ENCODE measurements around the gene MYBPH. TPM values are rescaled to one million over a fixed set of nuclear protein-coding genes. Genes with fewer than 3 reads are reported as not detected.

Gene MYBPH
- total RNA-seq, 6 experiments from 2014 or later: not detected

DNA sequence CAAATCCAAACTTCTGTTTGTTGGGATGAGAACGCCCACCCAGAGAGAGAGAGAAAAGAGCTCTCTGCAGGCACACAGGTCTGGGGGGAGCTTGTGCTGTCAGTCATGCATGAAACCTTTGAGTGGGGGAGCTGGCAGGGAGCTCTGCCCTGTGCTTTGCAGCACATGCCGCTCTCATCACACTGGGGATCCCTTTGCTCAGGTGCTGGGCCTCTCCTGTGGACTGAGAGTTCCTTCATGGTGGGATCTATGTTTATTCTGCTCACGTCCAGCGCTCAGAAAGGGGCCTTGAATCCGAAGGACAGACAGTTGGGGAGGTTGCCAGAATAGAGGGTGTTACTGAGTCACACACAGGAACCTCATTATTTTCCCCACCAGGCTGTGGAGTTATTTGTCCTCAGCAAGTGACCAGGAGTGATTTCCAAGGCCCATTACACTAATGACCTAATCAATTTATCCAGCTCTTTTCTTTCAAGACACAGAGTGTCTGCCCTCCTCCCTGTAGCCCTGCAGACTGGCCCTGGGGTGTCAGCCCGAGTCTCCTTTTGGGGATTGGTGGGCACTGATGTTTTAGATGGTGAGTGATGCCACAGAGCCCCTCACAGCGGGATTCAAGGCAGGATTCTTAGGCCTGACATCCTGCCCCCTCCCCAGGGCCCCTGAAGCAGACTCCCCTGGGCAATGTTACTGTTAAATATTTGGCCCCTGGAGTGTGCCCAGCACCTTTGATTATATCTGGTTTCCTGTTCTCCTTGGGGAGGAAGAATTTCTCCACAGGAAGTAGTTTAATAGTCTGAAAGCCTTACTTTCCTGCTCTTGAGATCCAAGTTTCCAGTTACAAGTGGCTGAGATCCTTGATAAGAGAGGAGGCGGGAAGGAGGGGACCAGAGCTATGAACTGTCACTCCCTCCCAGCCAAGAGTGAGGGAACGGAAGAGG, 22.3 kb downstream of the MYBPH start:
- DNase-seq: no peak
- peak overlapping the region; percentile 71 for H3K4me3 Mint-ChIP-seq
- TF ChIP-seq, protein P1, sequence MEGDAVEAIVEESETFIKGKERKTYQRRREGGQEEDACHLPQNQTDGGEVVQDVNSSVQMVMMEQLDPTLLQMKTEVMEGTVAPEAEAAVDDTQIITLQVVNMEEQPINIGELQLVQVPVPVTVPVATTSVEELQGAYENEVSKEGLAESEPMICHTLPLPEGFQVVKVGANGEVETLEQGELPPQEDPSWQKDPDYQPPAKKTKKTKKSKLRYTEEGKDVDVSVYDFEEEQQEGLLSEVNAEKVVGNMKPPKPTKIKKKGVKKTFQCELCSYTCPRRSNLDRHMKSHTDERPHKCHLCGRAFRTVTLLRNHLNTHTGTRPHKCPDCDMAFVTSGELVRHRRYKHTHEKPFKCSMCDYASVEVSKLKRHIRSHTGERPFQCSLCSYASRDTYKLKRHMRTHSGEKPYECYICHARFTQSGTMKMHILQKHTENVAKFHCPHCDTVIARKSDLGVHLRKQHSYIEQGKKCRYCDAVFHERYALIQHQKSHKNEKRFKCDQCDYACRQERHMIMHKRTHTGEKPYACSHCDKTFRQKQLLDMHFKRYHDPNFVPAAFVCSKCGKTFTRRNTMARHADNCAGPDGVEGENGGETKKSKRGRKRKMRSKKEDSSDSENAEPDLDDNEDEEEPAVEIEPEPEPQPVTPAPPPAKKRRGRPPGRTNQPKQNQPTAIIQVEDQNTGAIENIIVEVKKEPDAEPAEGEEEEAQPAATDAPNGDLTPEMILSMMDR (IDR thresholded peaks at IDR 0.05): no peak
- peaks cover 7% of the 10 kb centered on the region; the same call in 1 of the 2 replicates for H3K36me3 Mint-ChIP-seq (ENCODE audit: low read depth)
- H3K9me3 Mint-ChIP-seq: peaks cover 6% of the 10 kb centered on the region
- H3K27ac Mint-ChIP-seq: peak overlapping the region; percentile 95
- peaks cover 56% of the 10 kb centered on the region for H3K4me1 Mint-ChIP-seq (ENCODE audit: low read depth)
- H3K27me3 Mint-ChIP-seq (ENCODE audit: insufficient read depth): peaks cover 3% of the 10 kb centered on the region

DNA sequence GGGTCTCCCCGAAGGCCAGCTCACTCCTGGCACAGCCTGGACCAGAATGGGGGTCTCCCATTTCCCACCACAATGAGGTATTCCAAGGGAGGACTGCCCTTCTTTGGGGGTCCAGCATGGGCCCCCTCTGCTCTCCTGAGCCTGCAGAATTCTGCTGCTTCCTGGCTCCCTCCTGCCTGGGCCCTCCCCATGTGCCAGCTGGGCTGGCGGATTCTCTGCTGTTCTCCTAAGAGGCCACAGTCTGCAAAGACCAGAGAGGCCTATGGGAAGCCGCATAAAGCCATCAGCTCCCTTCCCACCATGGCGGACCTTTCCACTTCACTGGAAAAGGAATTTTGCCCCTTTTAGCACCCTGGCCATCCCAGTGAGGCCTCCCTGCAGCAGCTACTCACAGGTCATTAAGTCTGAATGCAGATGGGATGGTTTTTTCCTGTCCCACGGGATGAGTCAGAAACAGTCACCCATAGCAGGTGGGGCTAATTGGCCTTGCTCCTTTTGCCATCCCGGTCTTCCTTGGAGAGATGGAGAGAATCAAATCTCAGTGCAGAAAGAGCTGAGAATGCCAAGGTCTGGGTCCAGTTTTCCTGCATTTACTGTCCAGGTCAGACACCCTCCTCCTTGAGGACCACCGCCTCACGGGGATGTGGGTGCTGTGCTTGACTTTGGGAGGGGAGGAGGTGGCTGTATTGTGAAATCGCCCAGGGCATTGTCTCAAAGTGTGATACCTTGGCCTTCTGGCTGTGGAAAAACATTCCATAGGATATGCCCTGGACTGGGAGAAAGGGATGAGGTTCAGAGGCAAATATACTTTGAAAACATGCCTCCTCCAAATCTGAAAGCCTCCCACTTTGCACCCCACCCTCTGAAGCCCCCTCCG, 23.2 kb downstream of the MYBPH start:
- H3K27ac Mint-ChIP-seq: peak overlapping the region; percentile 95; the same call in 1 of the 2 replicates
- no peaks in the 10 kb centered on the region for H3K36me3 Mint-ChIP-seq (ENCODE audit: low read depth)
- peaks cover 3% of the 10 kb centered on the region for H3K27me3 Mint-ChIP-seq (ENCODE audit: insufficient read depth)
- peaks cover 56% of the 10 kb centered on the region for H3K4me1 Mint-ChIP-seq (ENCODE audit: low read depth)
- TF ChIP-seq, protein P1 (IDR thresholded peaks at IDR 0.05): no peak
- DNase-seq: peak; percentile 33
- no peaks in the 10 kb centered on the region for H3K9me3 Mint-ChIP-seq
- peak overlapping the region; percentile 49 for H3K4me3 Mint-ChIP-seq

DNA sequence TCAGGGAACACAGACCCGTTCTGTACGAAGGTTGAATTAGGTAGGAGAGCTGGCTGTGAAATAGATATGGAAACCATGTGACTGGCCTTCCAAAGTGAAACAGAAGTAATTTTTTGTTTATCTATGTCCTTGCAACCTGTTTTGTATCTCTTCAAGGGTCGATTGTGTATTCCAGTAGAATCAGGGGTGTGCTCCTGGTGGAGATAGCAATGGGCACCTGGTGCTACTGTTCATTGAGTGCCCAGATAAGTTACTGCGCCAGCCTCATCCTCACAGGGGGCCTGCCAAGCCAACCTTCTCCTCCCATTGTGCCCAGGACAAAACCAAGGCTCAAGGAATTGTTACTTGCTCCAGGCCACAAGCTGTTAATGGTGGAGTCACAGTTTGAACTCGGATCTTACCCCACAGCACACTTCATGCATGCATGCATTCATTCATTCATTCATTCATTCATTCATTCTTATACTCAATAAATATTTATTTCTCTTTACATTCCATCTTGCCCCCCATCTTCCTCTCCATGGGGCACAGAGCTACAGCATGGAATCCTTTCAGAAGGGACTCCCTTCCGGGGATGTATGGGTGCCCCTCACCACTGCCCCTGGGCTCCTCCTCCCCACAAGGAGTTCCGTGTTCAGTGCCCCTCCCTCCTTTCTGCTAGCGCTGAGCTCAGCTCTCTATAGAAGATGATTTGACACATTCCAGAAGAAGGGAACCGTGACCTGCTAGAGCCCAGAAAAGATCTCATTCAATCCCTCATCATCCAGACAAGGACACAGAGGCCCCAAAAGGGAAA, 24.1 kb downstream of the MYBPH start:
- Mint-ChIP-seq H3K4me3 (no peak overlapping the region), H3K36me3 (ENCODE audit: low read depth) (no peaks in the 10 kb centered on the region), H3K9me3 (no peaks in the 10 kb centered on the region), H3K27me3 (ENCODE audit: insufficient read depth) (peaks cover 3% of the 10 kb centered on the region), H3K27ac (peak overlapping the region; percentile 58; the same call in 1 of the 2 replicates), H3K4me1 (ENCODE audit: low read depth) (peaks cover 56% of the 10 kb centered on the region)
- TF ChIP-seq, protein P1 (IDR thresholded peaks at IDR 0.05): no peak
- DNase-seq: no peak

DNA sequence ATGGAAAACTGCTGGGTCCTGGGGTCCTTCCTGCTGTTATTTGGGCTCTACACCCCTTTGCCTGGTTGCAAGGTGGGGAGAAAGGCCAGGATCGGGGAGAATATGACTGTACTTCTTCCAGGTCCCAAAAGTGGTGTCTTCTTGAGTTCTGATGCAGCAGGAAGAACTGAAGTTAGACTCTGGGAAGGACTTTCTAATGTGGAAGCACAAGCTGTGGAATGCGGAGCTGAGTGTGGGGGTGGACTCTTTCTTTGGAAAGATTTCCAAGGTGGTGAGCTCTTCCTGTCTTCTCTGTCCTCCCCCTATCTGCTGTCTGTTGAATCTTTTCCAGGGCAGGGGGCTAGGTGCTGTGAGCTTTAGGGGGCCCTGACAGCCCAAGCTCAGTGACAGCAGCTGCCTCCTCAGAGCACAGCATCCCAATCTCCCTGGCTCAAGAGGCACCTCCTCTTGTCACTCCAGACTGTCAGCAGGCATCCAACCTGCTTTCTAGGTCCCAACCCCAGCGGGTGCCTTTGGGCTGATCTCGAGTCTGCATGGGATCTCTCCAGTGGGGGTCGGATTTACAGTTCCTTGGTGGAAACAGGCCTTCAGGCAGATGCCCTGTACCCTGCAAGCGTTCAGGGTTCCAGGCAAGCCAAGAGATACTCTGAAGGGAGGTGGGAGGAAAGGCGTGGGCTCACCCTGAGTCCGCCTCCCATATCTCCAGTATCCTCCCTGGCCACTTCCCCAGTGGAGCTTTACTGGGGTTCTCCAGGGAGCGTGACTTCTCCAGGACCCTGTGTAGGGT, 24.9 kb downstream of the MYBPH start:
- peaks cover 56% of the 10 kb centered on the region for H3K4me1 Mint-ChIP-seq (ENCODE audit: low read depth)
- H3K36me3 Mint-ChIP-seq (ENCODE audit: low read depth): no peaks in the 10 kb centered on the region
- no peak overlapping the region for H3K4me3 Mint-ChIP-seq
- H3K9me3 Mint-ChIP-seq: no peaks in the 10 kb centered on the region
- DNase-seq: no peak
- TF ChIP-seq, protein P1 (IDR thresholded peaks at IDR 0.05): no peak
- H3K27ac Mint-ChIP-seq: no peak overlapping the region
- peaks cover 3% of the 10 kb centered on the region for H3K27me3 Mint-ChIP-seq (ENCODE audit: insufficient read depth)
